ENCODE data around the gene ETFBKMT.
"Not testable (repeated sequence)": the region's sequence is repeated elsewhere in the genome, so short reads cannot be mapped to it uniquely, and the experiment has no call there.

The ETFBKMT gene

GRCh38 chr12:31662176-31662849 is 2.8 kb downstream of the ETFBKMT start:
- DNase-seq (ENCODE audit: low read depth, low spot score), result no peak
- no peak overlapping the region for H3K4me3 ChIP-seq (ENCODE audit: low read depth, low read length)
- POLR2A ChIA-PET, result no interaction called here
- no peak for TF ChIP-seq CTCF (IDR thresholded peaks at IDR 0.05; ENCODE audit: insufficient read depth, low read length, missing control alignments)
- CTCF ChIA-PET, result interaction anchor here (0.6 to 2.5 kb wide), 3 partner anchors 9 to 259 kb away, joined by 3 to 10 read pairs (median 3); no protein-coding TSS in a partner anchor

GRCh38 chr12:31663576-31663975 is 4.1 kb downstream of the ETFBKMT start:
- CTCF ChIA-PET, result interaction anchor here (1.0 kb wide), 1 partner anchor 11 kb away, joined by 3 read pairs; no protein-coding TSS in a partner anchor
- H3K4me3 ChIP-seq (ENCODE audit: low read depth, low read length), result no peak overlapping the region
- POLR2A ChIA-PET, result no interaction called here
- DNase-seq (ENCODE audit: low read depth, low spot score), result no peak
- TF ChIP-seq CTCF (IDR thresholded peaks at IDR 0.05; ENCODE audit: insufficient read depth, low read length, missing control alignments), result no peak

GRCh38 chr12:31664038-31664437 is 4.5 kb downstream of the ETFBKMT start:
- DNase-seq (ENCODE audit: low read depth, low spot score), result no peak
- ChIA-PET CTCF (interaction anchor here (1.0 kb wide), 1 partner anchor 11 kb away, joined by 3 read pairs; no protein-coding TSS in a partner anchor), POLR2A (no interaction called here)
- H3K4me3 ChIP-seq (ENCODE audit: low read depth, low read length), result no peak overlapping the region
- TF ChIP-seq CTCF (IDR thresholded peaks at IDR 0.05; ENCODE audit: insufficient read depth, low read length, missing control alignments), result no peak

- H3K4me3 ChIP-seq (ENCODE audit: low read depth, low read length), result no peak overlapping the region
- ChIA-PET CTCF (interaction anchor here (1.0 to 2.5 kb wide), 3 partner anchors 13 to 634 kb away, joined by 3 to 7 read pairs (median 3); no protein-coding TSS in a partner anchor), POLR2A (no interaction called here)
- no peak for DNase-seq (ENCODE audit: low read depth, low spot score)
- no peak for TF ChIP-seq CTCF (IDR thresholded peaks at IDR 0.05; ENCODE audit: insufficient read depth, low read length, missing control alignments)
These were observed 9.5 kb downstream of the ETFBKMT start for GRCh38 chr12:31669020-31669419.

- CTCF ChIA-PET, result interaction anchor here (0.6 to 2.5 kb wide), 6 partner anchors 13 to 698 kb away, joined by 3 to 7 read pairs (median 3); no protein-coding TSS in a partner anchor
- H3K4me3 ChIP-seq (ENCODE audit: low read depth, low read length); DNase-seq (ENCODE audit: low read depth, low spot score); POLR2A ChIA-PET: not testable (repeated sequence)
These were observed 10.1 kb downstream of the ETFBKMT start for GRCh38 chr12:31669582-31669981.

GRCh38 chr12:31672521-31672920 is 13.0 kb downstream of the ETFBKMT start:
- no peak for DNase-seq (ENCODE audit: low read depth, low spot score)
- TF ChIP-seq CTCF (IDR thresholded peaks at IDR 0.05; ENCODE audit: insufficient read depth, low read length, missing control alignments), result no peak
- no peak overlapping the region for H3K4me3 ChIP-seq (ENCODE audit: low read depth, low read length)
- ChIA-PET POLR2A (no interaction called here), CTCF (interaction anchor here (0.9 to 2.1 kb wide), 5 partner anchors 9 to 269 kb away, joined by 3 to 6 read pairs (median 4); partner anchors contain the start of gene ETFBKMT)
